OCI-LY7 (cell line): ENCODE results near the gene CARHSP1.

Source experiments
- CTCF ChIP-seq: fragments of 200-600 bp; sonication (generic); conservative IDR thresholded peaks from 2 replicates; pipeline ENCODE4 v1.5.1; 2014; ENCODE audit warnings: mild to moderate bottlenecking, antibody characterized with exemption, low read length, moderate library complexity, mixed read lengths
- EZH2phosphoT487 ChIP-seq: fragments of 200-600 bp; sonication (generic); IDR thresholded peaks from 2 replicates; pipeline ENCODE4 v1.6.1; 2018; ENCODE audit warnings: low read depth, borderline replicate concordance, mild to moderate bottlenecking, mixed run types, antibody characterized with exemption, low read length, moderate library complexity, mixed read lengths

GRCh38 chr16:8900343-8900742, 31.5 kb upstream of the CARHSP1 start:
- no peak for TF ChIP-seq CTCF
- no peak for TF ChIP-seq EZH2phosphoT487
